HCT116 (cell line): ENCODE results near the gene DNAJC8. TPM values are rescaled to one million over a fixed set of nuclear protein-coding genes. Genes with fewer than 3 reads are reported as not detected.

Experiments used
- ATAC-seq: fragments of 200-7000 bp; cut with Tn5 transposase; 2 replicates; pipeline ENCODE4 v1.9.1; 2020; ENCODE audit warnings: mild to moderate bottlenecking, moderate library complexity
- BruUV-seq: library from RNA; stranded (reverse); fragments of 400-500 nt; replicated peaks from 2 replicates; lab custom pipeline; 2021; lab: Mats Ljungman, UMichigan
- CTCF ChIA-PET: fragments of 300-600 bp; sonication (Branson Sonifier 250); formaldehyde crosslinking; loops from one replicate; lab custom pipeline; 2021; ENCODE audit warnings: antibody characterized with exemption; lab: Charles Lee
- POLR2A ChIA-PET: fragments of 300-600, 350-600 bp; sonication (Branson Sonifier 250); formaldehyde crosslinking; loops from one replicate; lab custom pipeline; 2021; ENCODE audit warnings: antibody characterized with exemption; lab: Charles Lee
- RAD21 ChIA-PET, 2 experiments: fragments of 300-600 bp; sonication (Branson Sonifier 250); formaldehyde crosslinking; loops; one replicate each; lab custom pipeline; 2023; ENCODE audit warnings: low total read pairs in 2 of 2; ENCODE audit not compliant: uncharacterized antibody in 2 of 2, unreplicated experiment in 2 of 2, low non-redundant PET in 1 of 2; lab: Charles Lee
- DNase-seq: peaks from one replicate; pipeline ENCODE4 v3.0.0-alpha.2; 2010; ENCODE audit warnings: low read depth, low spot score
- H2AFZ ChIP-seq: fragments of 200-600 bp; shearing (Covaris generic), sonication (generic); 2 replicates; pipeline ENCODE4 v1.6.1; 2017; ENCODE audit warnings: low read depth, mixed run types, mixed read lengths, antibody characterized with exemption, low read length; ENCODE audit not compliant: poor library complexity, severe bottlenecking
- H3K27ac ChIP-seq: 2 replicates; pipeline ENCODE4 v1.5.1; 2012; ENCODE audit warnings: low read depth, low read length
- H3K27me3 ChIP-seq: fragments of 200-600 bp; sonication (generic); 2 replicates; pipeline ENCODE4 v1.6.1; 2016; ENCODE audit warnings: mixed run types, low read length, mixed read lengths; ENCODE audit not compliant: insufficient read depth
- H3K36me3 ChIP-seq, 2 experiments: fragments of 200-500 bp in 1 of 2; fragments of 200-600 bp in 1 of 2; sonication (Bioruptor generic) in 1 of 2; sonication (generic) in 1 of 2; 2 replicates each; pipeline versions ENCODE4 v1.5.1 to v1.6.1; 2014 to 2016; ENCODE audit warnings: low read length in 2 of 2, inconsistent platforms in 1 of 2, mixed read lengths in 1 of 2, mixed run types in 1 of 2; ENCODE audit not compliant: insufficient read depth in 2 of 2, control insufficient read depth in 1 of 2
- H3K4me1 ChIP-seq, 2 experiments: fragments of 200-600 bp in 1 of 2; sonication (generic) in 1 of 2; 2 replicates each; pipeline versions ENCODE4 v1.5.1 to v1.6.1; 2012 to 2017; ENCODE audit warnings: low read length in 2 of 2, inconsistent platforms in 1 of 2, mild to moderate bottlenecking in 1 of 2, mixed read lengths in 1 of 2, mixed run types in 1 of 2, moderate library complexity in 1 of 2; ENCODE audit not compliant: insufficient read depth in 2 of 2, control insufficient read depth in 1 of 2
- H3K4me2 ChIP-seq: fragments of 200-600 bp; sonication (generic); 2 replicates; pipeline ENCODE4 v1.6.1; 2017; ENCODE audit warnings: mixed run types, low read length, mixed read lengths
- H3K4me3 ChIP-seq, 2 experiments: fragments of 200-600 bp in 1 of 2; sonication (generic) in 1 of 2; replicated peaks in 1 of 2; 2 replicates each; pipeline ENCODE4 v1.5.1; 2011 to 2016; ENCODE audit warnings: low read length in 2 of 2, control low read depth in 1 of 2, low read depth in 1 of 2, mild to moderate bottlenecking in 1 of 2, mixed read lengths in 1 of 2, mixed run types in 1 of 2
- H3K79me2 ChIP-seq: fragments of 200-600 bp; sonication (generic); 2 replicates; pipeline ENCODE4 v1.6.1; 2017; ENCODE audit warnings: mild to moderate bottlenecking, mixed run types, low read length, moderate library complexity, mixed read lengths; ENCODE audit not compliant: insufficient read depth
- H3K9ac ChIP-seq: fragments of 200-600 bp; sonication (generic); 2 replicates; pipeline ENCODE4 v1.6.1; 2016; ENCODE audit warnings: low read length, mixed read lengths
- H3K9me2 ChIP-seq: fragments of 200-600 bp; sonication (generic), shearing (Covaris generic); 2 replicates; pipeline ENCODE4 v1.6.1; 2017; ENCODE audit warnings: mixed run types, mild to moderate bottlenecking, moderate library complexity; ENCODE audit not compliant: insufficient read depth
- H3K9me3 ChIP-seq, 2 experiments: fragments of 200-500 bp in 1 of 2; fragments of 200-600 bp in 1 of 2; sonication (Bioruptor generic) in 1 of 2; sonication (generic) in 1 of 2; 2 replicates each; pipeline ENCODE4 v1.6.1; 2014 to 2017; ENCODE audit warnings: low read length in 2 of 2, mixed read lengths in 2 of 2, inconsistent platforms in 1 of 2, low read depth in 1 of 2, mild to moderate bottlenecking in 1 of 2, mixed run types in 1 of 2, moderate library complexity in 1 of 2; ENCODE audit not compliant: control insufficient read depth in 1 of 2, insufficient read depth in 1 of 2
- H4K20me1 ChIP-seq: fragments of 200-600 bp; sonication (generic), shearing (Covaris generic); 2 replicates; pipeline ENCODE4 v1.6.1; 2017; ENCODE audit warnings: mixed run types, mild to moderate bottlenecking, moderate library complexity; ENCODE audit not compliant: insufficient read depth
- CTCF ChIP-seq, 3 experiments: fragments of 200-600 bp in 1 of 3; sonication (generic) in 1 of 3; IDR thresholded peaks in 2 of 3; conservative IDR thresholded peaks in 1 of 3; 2 replicates each; pipeline ENCODE4 v1.5.1; 2012 to 2017; ENCODE audit warnings: low read depth in 2 of 3, low read length in 2 of 3, antibody characterized with exemption in 1 of 3, borderline replicate concordance in 1 of 3, control low read depth in 1 of 3, mild to moderate bottlenecking in 1 of 3, mixed read lengths in 1 of 3, mixed run types in 1 of 3, moderate library complexity in 1 of 3; ENCODE audit not compliant: insufficient read depth in 1 of 3
- EGR1 ChIP-seq: IDR thresholded peaks from 2 replicates; pipeline ENCODE4 v1.6.1; 2012; ENCODE audit warnings: low read depth
- EZH2 ChIP-seq: fragments of 200-600 bp; sonication (generic); IDR thresholded peaks from 2 replicates; pipeline ENCODE4 v1.6.1; 2017; ENCODE audit warnings: antibody characterized with exemption, mixed run types
- FOSL1 ChIP-seq: IDR thresholded peaks from 2 replicates; pipeline ENCODE4 v1.6.1; 2012; ENCODE audit warnings: low read depth
- JUND ChIP-seq: IDR thresholded peaks from 2 replicates; pipeline ENCODE4 v1.6.1; 2012
- ZFX ChIP-seq: fragments of 450-650 bp; IDR thresholded peaks from 2 replicates; pipeline ENCODE4 v1.6.1; 2017
- intact Hi-C: fragments of 100-400 bp; cut with micrococcal nuclease; formaldehyde crosslinking; loops from 2 replicates; pipeline ENCODE4 v1.10.0; 2022
- total RNA-seq: library from RNA; stranded (reverse); gene quantifications from one replicate; pipeline ENCODE4 v1.2.1, GENCODE V29; 2021; ENCODE audit not compliant: unreplicated experiment

DNAJC8 gene
- total RNA-seq, 1 experiment from 2014 or later, result 102 TPM

- Histone ChIP-seq H3K9me3 (no peaks in the 10 kb centered on the region), H3K4me3 (no peak overlapping the region), H3K9ac (no peak overlapping the region), H3K9me2 (no peaks in the 10 kb centered on the region), H2AFZ (no peak overlapping the region), H3K36me3 (peaks cover 41 to 49% of the 10 kb centered on the region in 2 experiments), H4K20me1 (no peaks in the 10 kb centered on the region), H3K27ac (no peak overlapping the region), H3K79me2 (no peaks in the 10 kb centered on the region), H3K27me3 (no peaks in the 10 kb centered on the region), H3K4me2 (no peak overlapping the region), H3K4me1 (peaks cover 15 to 19% of the 10 kb centered on the region in 2 experiments)
- ChIA-PET POLR2A (no interaction called here), RAD21 (no interaction called here), CTCF (no interaction called here)
- intact Hi-C loops, result no loop called here
- DNase-seq (no peak), ATAC-seq (no peak)
- BruUV-seq, result no TSS peak
- TF ChIP-seq FOSL1, result no peak
- TF ChIP-seq CTCF (IDR thresholded peaks at IDR 0.05 in 2 of 3, conservative IDR thresholded peaks at IDR 0.05 in 1 of 3; ENCODE audit: borderline replicate concordance in 1 of 3, insufficient read depth in 1 of 3, low read depth in 2 of 3, low read length in 2 of 3), result no peak
- TF ChIP-seq EZH2, result no peak
- no peak for TF ChIP-seq JUND
- no peak for TF ChIP-seq ZFX
- no peak for TF ChIP-seq EGR1
Observed at GRCh38 chr1:28200234-28200873, 32.5 kb downstream of the DNAJC8 start.
